Measurements from ENCODE around the gene LITAF. TPM values are rescaled to one million over a fixed set of nuclear protein-coding genes. Genes with fewer than 3 reads are reported as not detected.

LITAF gene
- polyA plus RNA-seq, 1 donor (not counting 4 experiments of a cell fraction or from before 2014, with no cell fraction given), result 85.4 TPM

DNA sequence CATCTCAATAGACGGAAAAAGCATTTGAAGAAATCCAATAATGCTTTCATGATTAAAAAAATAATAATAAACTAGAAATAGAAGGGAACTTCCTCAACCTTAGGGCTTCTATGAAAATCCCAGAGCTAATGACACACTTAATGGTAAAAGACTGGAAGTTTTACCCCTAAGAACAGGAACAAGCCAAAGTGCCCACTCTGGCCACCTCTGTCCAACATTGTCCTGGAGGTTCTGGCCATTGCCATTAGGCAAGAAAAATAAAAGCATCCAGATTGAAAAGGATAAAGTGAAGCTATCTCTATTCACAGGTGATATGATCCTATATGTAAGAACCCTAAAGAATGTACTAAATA is 2.5 kb upstream of the LITAF start:
- Histone ChIP-seq H3K27ac (ENCODE audit: control insufficient read depth, insufficient read depth, low read length) (no peak overlapping the region), H3K4me2 (ENCODE audit: control insufficient read depth, extremely low read depth, insufficient read depth, low read depth, low read length) (no peak overlapping the region), H3K9me3 (ENCODE audit: control insufficient read depth, low read depth, low read length) (no peaks in the 10 kb centered on the region), H3K9ac (ENCODE audit: control insufficient read depth, extremely low read depth, insufficient read depth, low read length) (no peak overlapping the region), H3K4me1 (ENCODE audit: control insufficient read depth, extremely low read depth, insufficient read depth, low read length) (peaks cover 23% of the 10 kb centered on the region), H2AFZ (ENCODE audit: control insufficient read depth, low read length) (no peak overlapping the region), H3K4me3 (ENCODE audit: control insufficient read depth in 2 of 3, extremely low read depth in 1 of 3, insufficient read depth in 2 of 3, low read depth in 1 of 3, low read length in 3 of 3) (no peak overlapping the region), H3K9me1 (ENCODE audit: control insufficient read depth, extremely low read depth, insufficient read depth, low read length) (peaks cover 2% of the 10 kb centered on the region), H3K36me3 (ENCODE audit: control insufficient read depth in 2 of 2, extremely low read depth in 1 of 2, insufficient read depth in 2 of 2, low read length in 2 of 2) (no peaks in the 10 kb centered on the region), H4K20me1 (ENCODE audit: control insufficient read depth, extremely low read depth, insufficient read depth, low read length) (no peaks in the 10 kb centered on the region), H3K27me3 (ENCODE audit: control insufficient read depth, extremely low read depth, insufficient read depth, low read length) (no peaks in the 10 kb centered on the region), H3K79me2 (ENCODE audit: control insufficient read depth, insufficient read depth, low read length) (peaks cover 30% of the 10 kb centered on the region)
- no peak for TF ChIP-seq EZH2 (IDR thresholded peaks at IDR 0.05; ENCODE audit: low read length)
- TF ChIP-seq, protein P1, sequence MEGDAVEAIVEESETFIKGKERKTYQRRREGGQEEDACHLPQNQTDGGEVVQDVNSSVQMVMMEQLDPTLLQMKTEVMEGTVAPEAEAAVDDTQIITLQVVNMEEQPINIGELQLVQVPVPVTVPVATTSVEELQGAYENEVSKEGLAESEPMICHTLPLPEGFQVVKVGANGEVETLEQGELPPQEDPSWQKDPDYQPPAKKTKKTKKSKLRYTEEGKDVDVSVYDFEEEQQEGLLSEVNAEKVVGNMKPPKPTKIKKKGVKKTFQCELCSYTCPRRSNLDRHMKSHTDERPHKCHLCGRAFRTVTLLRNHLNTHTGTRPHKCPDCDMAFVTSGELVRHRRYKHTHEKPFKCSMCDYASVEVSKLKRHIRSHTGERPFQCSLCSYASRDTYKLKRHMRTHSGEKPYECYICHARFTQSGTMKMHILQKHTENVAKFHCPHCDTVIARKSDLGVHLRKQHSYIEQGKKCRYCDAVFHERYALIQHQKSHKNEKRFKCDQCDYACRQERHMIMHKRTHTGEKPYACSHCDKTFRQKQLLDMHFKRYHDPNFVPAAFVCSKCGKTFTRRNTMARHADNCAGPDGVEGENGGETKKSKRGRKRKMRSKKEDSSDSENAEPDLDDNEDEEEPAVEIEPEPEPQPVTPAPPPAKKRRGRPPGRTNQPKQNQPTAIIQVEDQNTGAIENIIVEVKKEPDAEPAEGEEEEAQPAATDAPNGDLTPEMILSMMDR (optimal IDR thresholded peaks at IDR 0.05 in 1 of 3, IDR thresholded peaks at IDR 0.05 in 1 of 3, conservative IDR thresholded peaks at IDR 0.05 in 1 of 3; ENCODE audit: extremely low read depth in 1 of 3, insufficient read depth in 2 of 3, low read length in 3 of 3), result no peak
- FAIRE-seq (no peak), DNase-seq (ENCODE audit: low read depth, low spot score) (no peak)
- dilution Hi-C loops (cut with MboI; ENCODE audit: extremely low pct_ligation_motif_present, low sequenced_read_pairs), result no loop called here

DNA sequence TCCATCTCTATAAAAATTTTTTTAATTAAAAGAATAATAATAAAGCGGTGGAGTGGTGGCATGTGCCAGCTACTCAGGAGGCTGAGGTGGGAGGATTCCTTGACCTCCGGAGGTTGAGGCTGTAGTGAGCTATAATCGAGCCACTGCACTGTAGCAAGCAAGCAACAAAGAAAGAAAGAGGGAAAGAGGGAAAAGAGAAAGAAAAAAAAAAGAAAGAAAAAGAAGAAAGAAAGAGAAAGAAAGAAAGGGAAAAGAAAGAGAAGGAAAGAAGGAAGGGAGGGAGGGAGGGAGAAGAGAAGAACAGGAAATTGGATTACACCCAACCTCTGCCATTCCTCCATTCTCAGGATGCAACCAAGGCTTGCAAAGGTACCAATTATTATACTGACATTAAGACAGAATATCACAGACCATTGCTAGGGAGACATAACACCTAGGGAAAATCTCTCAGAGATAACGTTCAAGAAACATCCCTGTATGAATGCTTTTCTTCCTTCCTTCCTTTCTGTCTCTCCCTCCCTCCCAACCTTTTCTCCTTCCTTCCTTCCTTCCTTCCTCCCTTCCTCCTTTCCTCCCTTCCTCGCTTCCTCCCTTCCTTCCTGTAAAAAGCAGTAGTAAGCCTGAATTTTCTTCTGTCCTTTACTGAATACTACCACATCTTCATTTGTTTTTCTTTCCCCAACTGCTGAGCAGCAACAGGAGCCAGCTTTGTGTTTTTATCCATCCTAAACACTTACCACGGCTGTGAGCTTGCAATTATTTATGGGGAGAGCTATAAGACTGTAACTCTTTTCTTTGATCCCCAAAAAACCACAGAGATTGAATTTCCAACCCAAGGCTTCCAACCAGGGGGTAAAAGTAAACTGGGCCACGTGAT is 1.8 kb upstream of the LITAF start:
- Histone ChIP-seq H3K4me2 (ENCODE audit: control insufficient read depth, extremely low read depth, insufficient read depth, low read depth, low read length) (no peak overlapping the region), H3K27me3 (ENCODE audit: control insufficient read depth, extremely low read depth, insufficient read depth, low read length) (no peaks in the 10 kb centered on the region), H2AFZ (ENCODE audit: control insufficient read depth, low read length) (no peak overlapping the region), H3K36me3 (ENCODE audit: control insufficient read depth in 2 of 2, extremely low read depth in 1 of 2, insufficient read depth in 2 of 2, low read length in 2 of 2) (no peaks in the 10 kb centered on the region), H3K9ac (ENCODE audit: control insufficient read depth, extremely low read depth, insufficient read depth, low read length) (no peak overlapping the region), H3K9me3 (ENCODE audit: control insufficient read depth, low read depth, low read length) (no peaks in the 10 kb centered on the region), H4K20me1 (ENCODE audit: control insufficient read depth, extremely low read depth, insufficient read depth, low read length) (peaks cover 2% of the 10 kb centered on the region), H3K79me2 (ENCODE audit: control insufficient read depth, insufficient read depth, low read length) (peaks cover 36% of the 10 kb centered on the region), H3K4me1 (ENCODE audit: control insufficient read depth, extremely low read depth, insufficient read depth, low read length) (peaks cover 28% of the 10 kb centered on the region), H3K9me1 (ENCODE audit: control insufficient read depth, extremely low read depth, insufficient read depth, low read length) (peaks cover 2% of the 10 kb centered on the region), H3K27ac (ENCODE audit: control insufficient read depth, insufficient read depth, low read length) (no peak overlapping the region), H3K4me3 (ENCODE audit: control insufficient read depth in 2 of 3, extremely low read depth in 1 of 3, insufficient read depth in 2 of 3, low read depth in 1 of 3, low read length in 3 of 3) (no peak overlapping the region)
- FAIRE-seq, result no peak
- no peak for DNase-seq (ENCODE audit: low read depth, low spot score)
- TF ChIP-seq, protein P1 (optimal IDR thresholded peaks at IDR 0.05 in 1 of 3, IDR thresholded peaks at IDR 0.05 in 1 of 3, conservative IDR thresholded peaks at IDR 0.05 in 1 of 3; ENCODE audit: extremely low read depth in 1 of 3, insufficient read depth in 2 of 3, low read length in 3 of 3), result no peak
- TF ChIP-seq EZH2 (IDR thresholded peaks at IDR 0.05; ENCODE audit: low read length), result no peak
- dilution Hi-C loops (cut with MboI; ENCODE audit: extremely low pct_ligation_motif_present, low sequenced_read_pairs), result no loop called here

Data from keratinocyte (primary cell).